Measurements from ENCODE around the gene HELZ.
A peak's percentile ranks its signal among the peaks of the same experiment; 100 is the strongest.

HELZ gene

DNA sequence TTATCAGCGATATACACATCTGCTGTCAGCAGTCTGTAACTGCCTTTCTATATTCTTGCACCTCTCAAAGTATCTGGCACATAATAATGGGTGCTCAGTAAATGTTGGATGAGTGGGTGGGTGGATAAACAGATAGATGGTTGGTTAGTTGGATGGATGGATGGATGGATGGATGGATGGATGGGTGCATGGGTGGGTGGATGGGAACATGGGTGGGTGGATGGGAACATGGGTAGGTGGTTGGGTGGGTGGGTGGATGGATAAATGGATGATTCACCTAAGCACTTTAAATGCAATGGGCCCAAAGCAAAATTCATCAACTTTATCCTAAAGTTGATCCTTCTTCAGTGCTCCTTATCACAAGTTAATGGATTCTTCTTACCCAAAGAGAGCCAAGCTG is 48.6 kb downstream of the HELZ start:
- DNase-seq (ENCODE audit: low spot score), result no peak
- no peak for FAIRE-seq

DNA sequence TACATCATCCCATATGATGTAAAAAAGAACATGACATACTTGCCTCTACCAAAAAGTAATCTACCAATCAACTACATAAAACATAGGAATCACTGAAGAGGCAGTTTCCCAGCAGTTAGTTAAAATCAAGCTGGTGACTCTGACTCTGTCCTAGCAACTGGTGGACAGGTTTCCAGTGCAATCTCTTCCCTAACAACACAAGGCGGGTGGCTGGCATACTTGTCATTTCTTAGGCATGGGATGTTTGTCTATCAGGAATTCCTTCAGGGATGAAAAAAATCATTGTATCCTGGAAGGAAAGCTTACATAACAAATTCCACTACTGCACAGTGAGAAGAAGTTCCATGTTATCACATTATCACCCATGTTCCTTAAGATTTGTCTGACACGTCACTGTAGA is 50.9 kb downstream of the HELZ start:
- FAIRE-seq (no peak), DNase-seq (ENCODE audit: low spot score) (peak; percentile 25)

DNA sequence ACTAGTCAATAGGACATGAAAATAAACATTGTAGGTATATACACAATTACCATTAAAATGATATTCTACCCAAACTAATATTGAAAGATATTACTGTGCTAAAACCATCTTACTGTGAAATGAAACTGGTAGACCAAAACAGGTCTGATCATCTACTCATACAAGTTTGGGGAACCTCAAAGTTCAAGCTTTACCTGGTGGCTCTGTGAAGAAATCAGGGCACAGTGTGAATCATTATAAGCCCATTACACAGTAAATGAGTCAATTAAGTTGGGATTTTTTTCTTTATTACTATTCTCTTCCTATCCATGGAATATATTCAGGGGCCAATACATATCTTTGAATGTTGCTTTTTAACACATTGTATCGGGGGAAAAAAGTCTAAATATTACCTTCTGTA is 57.1 kb downstream of the HELZ start:
- DNase-seq (ENCODE audit: low spot score), result no peak
- FAIRE-seq, result no peak

DNA sequence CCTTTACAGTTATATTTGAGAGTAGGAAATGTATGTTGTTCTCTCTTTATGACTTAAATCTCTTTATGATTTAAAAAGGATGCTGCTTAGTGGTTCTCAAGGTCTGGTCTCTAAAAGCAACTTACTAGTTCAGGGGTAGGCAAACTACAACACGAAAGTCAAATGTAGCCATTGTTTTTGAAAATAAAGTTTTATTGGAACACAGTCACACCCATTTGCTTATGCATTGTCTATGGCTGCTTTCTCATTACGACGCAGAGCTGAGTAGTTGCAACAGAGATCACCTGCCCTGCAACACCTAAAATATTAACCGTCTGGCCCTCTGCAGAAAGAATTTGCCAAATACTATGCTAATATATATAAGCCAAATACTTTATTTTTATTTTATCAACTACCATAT is 58.2 kb downstream of the HELZ start:
- FAIRE-seq (no peak), DNase-seq (ENCODE audit: low spot score) (no peak)

DNA sequence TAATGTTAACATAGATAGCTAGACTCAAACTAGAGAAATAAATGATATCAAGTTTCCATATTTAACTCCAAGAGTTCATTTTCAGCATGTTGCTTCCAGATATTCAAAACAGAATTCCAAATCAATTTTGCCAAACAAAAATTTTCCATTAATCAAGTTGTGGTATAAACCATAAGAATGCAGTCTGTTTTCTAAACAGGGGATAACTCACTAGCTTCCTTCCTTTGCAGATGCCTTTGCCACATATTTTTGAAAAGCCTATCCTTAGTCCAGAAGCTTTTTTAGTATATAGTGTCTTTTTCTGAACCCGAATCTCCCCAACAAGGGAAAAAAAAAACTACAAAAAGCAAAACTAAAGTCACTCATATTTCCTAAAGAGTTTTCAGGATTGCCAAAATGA is 61.5 kb downstream of the HELZ start:
- no peak for FAIRE-seq
- DNase-seq (ENCODE audit: low spot score), result no peak

DNA sequence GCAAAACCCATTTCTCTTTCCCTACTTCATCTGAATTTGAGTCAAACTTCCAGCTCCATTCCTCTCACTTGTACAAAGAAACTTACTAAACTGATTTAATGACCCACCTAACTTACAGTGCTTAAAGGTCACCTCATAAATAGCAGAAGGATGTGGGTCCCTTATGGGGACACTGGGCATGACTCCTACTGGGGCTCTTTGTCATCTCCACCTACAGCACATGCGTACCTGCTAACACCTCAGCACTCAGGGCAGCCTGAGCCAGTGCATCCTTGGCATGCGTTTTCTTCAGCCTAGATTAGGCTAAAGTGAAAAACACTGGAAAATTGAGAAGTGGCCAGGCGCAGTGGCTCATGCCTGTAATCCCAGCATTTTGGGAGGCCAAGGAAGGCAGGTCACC is 63.2 kb downstream of the HELZ start:
- DNase-seq (ENCODE audit: low spot score) (no peak), FAIRE-seq (no peak)

DNA sequence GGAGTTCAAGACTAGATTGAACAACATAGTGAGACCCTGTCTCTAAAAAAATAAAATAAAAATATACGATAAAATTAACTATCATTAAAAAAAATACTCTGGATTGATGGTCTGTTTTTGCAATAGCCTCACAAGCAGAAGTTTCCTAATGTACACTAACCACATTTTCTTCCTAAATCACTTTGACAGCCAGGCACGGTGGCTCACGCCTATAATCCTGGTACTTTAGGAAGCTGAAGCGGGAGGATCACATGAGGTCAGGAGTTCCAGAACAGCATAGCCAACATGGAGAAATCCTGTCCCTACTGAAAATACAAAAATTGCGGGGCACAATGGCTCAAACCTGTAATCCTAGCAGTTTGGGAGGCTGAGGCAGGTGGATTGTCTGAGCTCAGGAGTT is 64.7 kb downstream of the HELZ start:
- FAIRE-seq (no peak), DNase-seq (ENCODE audit: low spot score) (no peak)

DNA sequence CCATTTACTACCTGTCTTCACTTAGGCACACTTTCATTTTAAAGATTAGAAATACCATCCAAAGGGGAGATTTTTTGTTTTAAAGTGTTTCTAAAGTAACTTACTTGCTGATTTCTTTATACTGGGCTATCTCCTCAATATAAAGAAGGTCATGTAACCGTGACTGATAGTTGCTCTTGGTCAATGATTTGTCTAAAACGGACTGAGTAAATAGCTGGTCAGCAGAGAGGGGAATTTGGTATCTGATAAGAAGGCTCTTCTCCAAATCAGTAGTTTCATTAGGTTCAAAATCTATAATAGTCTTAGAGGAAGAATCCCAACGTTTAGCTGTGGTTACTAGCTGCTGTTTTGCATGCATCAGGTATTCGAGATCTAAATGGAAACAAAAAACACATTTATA is 66.4 kb downstream of the HELZ start:
- DNase-seq (ENCODE audit: low spot score) (peak; percentile 41), FAIRE-seq (peak; percentile 82)

DNA sequence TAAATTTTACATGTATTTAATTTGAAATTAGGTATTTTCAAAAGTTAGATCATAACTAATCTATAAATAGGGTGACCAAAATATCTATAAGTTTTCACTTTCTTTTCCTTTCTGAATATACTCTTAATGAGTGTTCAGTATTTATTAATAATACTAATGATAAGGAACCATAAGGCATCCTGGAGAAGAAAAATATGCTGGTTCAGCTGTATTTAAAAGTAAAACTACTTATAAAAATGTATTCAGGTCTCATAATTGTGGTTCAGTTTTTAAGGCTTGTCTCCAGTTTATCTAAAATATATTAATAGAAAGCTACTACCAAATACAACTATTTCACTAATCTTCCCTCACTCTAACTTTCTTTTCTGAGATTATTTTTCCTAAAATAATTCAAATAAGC is 67.3 kb downstream of the HELZ start:
- no peak for FAIRE-seq
- no peak for DNase-seq (ENCODE audit: low spot score)

DNA sequence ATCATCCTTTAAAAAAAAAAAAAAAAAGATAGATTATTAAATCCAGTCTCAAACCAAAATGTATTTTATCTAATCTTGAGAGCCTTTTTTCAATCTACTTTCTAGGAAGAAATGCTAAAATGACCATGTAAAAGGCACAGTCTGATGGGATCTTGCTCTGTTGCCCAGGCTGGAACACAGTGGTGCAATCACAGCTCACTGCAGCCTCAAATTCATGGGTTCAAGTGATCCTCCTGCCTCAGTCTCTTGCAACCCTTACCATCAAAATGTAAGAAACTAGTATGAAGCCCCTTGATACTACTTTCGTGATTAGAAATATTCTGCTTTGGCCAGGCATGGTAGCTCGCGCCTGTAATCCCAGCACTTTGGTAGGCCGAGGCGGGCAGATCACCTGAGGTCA is 70.8 kb downstream of the HELZ start:
- DNase-seq (ENCODE audit: low spot score) (no peak), FAIRE-seq (no peak)

DNA sequence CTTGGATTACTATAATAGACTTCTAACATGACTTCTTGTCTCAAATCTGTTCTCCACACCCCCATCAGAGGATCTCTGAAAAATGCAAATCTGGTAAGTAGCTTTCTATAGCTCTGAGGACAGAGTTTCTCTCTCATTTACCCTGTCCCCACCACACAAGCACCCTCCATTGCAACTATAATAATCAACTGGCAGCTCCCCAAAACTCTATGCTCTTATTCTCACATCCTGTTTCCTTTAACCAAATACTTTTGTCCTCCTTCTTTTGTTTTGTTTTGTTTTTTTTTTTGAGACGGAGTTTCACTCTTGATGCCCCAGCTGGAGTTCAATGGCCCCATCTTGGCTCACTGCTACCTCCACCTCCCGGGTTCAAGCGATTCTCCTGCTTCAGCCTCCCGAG is 73.4 kb downstream of the HELZ start:
- DNase-seq (ENCODE audit: low spot score) (no peak), FAIRE-seq (no peak)

DNA sequence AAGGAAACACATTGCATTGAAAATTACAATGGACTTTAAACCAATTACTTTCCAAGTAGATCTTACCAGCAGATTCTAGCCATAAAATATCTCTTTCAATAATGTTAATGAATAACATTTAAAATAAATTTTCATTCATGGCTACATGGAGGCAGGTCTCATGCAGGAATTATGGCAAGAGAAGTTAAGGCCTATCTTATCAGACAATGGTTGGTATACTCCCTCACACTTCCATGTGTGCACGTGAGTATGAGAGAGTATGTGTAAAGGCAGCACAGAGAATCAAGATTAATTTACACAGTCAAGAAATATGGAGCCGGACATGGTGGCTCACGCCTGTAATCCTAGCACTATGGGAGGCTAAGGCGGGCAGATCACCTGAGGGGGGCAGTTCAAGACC is 76.5 kb downstream of the HELZ start:
- no peak for DNase-seq (ENCODE audit: low spot score)
- FAIRE-seq, result no peak

DNA sequence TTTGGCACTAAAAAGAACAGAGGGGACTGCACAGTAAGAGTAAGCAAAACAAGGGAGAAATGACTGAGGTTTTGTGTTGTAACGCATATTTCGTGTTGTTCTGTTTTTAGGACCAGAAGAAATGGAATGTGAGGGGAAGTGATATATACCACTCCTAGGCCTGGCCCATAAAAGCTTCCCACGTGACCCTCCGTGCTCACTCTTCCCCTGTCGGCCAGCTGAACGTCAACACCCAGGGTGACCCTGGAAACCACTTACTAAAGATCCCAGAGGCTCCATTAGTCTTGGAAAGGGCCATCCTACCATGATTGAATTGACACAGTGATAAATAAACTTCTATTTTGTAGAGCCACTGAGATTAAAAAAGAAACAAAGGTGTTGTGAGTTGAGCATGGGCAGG is 79.8 kb downstream of the HELZ start:
- FAIRE-seq, result no peak

DNA sequence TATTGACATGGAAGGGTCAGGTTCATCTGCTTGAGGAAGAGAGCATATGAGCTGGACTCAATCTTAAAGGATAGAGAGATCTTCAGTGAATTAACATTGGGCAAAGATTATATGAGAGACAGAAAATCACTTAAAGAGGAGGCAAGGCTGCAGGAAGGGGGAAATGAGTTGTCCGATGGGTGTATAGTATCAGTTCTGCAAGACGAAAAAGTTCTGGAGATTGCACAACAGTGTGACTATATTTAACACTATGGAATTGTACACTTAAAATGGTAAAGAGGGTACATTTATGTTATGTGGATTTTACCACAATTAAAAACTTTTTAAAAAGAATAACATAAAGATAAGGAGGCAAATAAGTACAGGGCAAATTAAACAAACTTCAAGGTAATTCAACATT is 80.7 kb downstream of the HELZ start:
- no peak for FAIRE-seq

More for the DNA sequence above, 79.8 kb downstream of the HELZ start:
- no peak for DNase-seq (ENCODE audit: low spot score)

DNA sequence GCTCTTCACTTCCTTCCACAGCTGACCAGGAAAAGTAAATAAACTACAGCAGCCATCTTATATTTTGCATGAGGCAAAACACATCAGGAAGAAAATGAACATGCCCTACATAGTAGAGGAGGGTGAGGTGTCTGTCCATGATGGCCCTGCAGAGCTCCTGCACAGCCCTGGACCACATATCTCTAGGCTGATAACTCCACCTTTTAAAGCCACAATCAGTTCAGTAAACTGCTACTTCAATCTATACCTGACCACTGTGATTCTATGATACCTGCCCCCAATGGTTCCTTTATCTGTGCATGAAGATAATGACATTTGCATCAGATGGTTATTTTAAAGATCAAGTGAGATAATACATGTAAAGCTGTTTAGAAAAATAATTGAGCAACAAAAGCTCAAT is 82.2 kb downstream of the HELZ start:
- no peak for DNase-seq (ENCODE audit: low spot score)
- FAIRE-seq, result no peak

More for the DNA sequence above, 80.7 kb downstream of the HELZ start:
- DNase-seq (ENCODE audit: low spot score), result no peak

DNA sequence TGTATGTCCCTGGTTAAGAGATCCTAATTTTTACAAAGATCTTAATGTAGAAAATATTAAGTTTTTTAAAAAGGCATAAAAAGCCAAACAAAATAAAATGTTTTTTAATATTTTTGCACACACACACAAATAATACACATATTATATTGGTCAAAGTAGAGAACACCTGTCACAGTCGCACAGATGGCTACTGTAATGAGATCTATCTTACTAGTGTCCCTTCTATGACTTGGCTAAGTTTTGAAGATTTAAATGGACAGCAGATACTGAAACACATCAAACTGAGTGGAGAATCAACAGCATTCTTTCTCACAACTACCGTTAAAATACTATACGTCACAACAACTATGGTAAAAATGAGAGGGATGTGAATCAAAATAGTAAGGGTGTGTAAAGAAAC is 83.4 kb downstream of the HELZ start:
- no peak for FAIRE-seq
- DNase-seq (ENCODE audit: low spot score), result no peak

DNA sequence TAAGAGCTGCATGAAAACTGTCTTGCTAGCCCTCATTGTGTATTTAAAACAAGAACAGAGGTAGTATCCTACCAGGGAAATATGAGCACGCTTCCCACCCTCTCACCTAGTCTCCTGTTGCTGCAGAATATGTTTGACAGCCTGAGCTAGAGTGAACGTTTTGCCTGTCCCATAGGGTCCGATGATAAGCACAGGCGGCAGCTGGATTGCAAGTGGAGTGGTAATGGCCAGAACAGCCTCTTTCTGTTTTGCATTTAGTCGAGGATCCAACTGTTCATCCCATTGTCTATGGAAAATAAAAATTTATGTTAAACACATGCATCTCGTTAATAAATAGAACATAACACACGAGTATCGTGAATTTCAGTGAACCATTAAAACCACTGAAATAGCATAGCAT is 84.2 kb downstream of the HELZ start:
- FAIRE-seq, result no peak
- DNase-seq (ENCODE audit: low spot score), result no peak

DNA sequence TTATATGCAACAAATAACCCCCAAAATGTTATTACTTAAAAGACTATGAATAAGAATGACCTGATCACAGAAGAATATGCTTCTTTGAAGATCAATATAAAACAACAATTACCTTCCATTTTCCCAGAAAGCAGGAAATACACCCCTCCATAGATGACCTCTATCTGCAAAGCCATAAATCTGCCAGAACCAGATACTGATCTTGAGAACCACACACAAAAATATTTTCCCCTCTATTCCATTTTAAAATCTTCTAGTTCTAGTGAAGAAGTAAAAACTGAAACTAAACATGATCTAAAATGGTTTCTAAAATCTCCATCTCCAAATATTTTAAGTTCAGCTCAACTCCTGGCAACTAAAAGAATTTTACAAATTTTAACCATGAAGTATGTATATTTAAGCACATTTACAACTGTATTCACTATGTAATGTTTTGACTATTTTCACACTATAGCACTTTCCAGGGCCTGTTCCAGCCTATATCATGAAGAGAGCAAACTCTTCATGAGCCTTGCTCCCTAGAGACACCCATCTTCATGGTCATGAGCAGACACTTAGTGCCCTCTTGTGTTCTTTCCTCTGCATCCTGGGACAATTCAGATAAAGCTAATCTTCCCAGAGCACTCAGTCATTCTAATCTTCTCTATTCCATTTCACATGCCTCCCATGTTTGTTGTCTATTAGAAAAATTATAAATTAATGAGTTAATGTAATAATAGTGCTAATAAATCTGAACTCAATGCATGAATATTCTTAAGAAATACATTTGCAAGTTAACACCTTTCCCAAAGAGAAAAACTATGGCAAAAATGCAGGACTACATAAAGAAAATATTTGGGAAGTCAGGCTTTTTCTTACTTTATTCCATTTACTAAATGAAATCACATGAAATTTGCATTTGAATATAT is 87.0 kb downstream of the HELZ start:
- FAIRE-seq (no peak), DNase-seq (ENCODE audit: low spot score) (no peak)

DNA sequence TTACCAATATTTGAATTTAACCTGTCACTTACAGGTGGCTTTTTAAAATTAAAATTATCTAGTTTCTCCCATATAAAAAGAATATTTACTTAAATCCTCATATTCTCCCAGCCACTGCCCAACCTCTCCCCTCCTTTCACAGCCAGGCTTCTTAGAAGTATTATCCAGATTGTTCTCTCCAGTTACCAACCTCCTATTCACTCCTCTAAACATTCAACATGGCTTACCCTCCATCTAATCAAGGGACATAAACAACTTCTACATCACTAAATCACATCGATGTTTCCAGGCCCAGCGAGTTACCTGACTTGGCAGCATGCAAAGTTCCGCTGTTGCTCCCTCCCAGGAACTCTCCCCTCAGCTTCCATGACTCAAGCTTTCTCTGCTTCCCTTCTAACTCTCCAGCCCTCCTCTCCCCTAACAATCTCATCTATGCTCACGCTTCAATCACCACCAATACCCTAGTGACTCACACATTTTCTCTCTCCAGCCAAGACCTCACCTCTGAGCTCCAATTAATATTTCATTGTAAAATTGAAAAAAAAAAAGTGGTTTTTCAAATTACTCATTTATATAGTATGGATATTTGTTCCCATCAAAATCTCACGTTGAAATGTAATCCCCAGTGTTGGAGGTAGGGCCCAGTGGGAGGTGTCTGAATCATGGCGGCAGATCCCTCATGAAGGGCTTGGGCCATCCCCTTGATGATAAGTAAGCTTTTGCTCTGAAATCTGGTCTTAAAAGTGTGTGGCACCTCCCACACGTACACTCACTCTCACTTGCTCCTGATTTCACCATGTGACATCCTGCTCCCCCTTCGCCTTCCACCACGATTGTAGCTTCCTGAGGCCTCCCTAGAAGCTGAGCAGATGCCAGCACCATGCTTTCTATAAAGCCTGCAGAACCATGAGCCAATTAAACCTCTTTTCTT is 88.5 kb downstream of the HELZ start:
- DNase-seq (ENCODE audit: low spot score) (peak; percentile 84), FAIRE-seq (peak; percentile 97)

DNA sequence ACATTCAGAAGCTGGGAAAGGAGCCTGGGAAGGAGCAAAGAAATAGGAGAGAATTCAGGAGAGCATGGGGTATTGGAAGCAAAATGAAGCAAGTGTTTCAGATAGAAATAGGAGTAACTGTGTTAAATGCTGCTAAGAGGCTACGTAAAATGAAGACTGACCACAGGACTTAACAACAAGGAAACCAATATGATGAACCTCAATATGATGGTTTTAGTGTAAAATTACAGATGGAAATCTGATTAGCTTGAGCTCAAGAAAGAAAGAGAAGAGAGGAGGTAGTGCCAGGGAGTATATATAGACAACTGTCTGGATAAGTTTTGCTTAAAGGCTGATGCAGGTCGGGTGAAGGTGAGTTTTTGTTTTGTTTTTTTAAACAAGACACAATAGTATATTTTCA is 92.2 kb downstream of the HELZ start:
- DNase-seq (ENCODE audit: low spot score), result no peak
- no peak for FAIRE-seq

DNA sequence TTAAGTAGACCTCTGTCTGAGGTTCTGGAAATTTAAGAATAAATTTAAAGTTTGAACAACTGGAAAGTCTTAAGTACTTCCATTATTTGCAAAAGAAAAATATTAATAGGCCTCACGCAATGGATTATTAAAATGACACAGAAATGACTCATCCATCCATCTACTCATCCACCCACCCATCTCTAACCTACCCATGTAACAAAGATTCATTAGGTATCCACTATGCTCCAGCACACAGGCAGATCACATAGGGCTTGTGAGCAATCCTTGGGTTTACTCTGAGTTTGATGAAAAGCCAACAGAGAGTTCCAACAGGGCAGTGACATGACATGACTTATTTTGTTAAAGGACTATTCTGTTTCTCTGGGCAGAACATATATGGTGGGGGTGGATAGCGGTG is 93.3 kb downstream of the HELZ start:
- DNase-seq (ENCODE audit: low spot score), result no peak
- no peak for FAIRE-seq

DNA sequence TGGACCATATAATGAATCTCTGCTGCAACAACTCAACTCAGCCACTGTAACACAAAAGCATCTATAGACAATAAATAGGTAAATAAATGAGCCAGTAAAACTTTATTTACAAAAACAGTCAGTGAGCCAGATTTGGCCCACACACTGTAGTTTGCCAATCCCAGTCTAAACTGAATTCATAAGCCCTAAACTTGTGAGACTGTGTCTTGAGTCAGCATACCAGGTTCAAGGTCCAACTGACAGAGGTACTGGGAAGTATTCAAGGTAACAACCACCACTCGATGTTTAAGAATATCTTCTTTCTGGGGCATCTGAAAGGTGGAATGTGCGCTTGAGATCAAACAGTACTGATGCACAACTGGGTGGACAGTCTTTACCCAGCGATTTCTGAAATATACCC is 94.2 kb downstream of the HELZ start:
- DNase-seq (ENCODE audit: low spot score) (no peak), FAIRE-seq (no peak)
